ENCODE measurements around the gene GRWD1. TPM values are rescaled to one million over a fixed set of nuclear protein-coding genes. Genes with fewer than 3 reads are reported as not detected.

Gene GRWD1
- total and polyA plus RNA-seq, 2 of the 13 experiments (the other 11 are each of a cell fraction or from before 2014, with no cell fraction given) = 10.8 to 46.6 TPM

DNA sequence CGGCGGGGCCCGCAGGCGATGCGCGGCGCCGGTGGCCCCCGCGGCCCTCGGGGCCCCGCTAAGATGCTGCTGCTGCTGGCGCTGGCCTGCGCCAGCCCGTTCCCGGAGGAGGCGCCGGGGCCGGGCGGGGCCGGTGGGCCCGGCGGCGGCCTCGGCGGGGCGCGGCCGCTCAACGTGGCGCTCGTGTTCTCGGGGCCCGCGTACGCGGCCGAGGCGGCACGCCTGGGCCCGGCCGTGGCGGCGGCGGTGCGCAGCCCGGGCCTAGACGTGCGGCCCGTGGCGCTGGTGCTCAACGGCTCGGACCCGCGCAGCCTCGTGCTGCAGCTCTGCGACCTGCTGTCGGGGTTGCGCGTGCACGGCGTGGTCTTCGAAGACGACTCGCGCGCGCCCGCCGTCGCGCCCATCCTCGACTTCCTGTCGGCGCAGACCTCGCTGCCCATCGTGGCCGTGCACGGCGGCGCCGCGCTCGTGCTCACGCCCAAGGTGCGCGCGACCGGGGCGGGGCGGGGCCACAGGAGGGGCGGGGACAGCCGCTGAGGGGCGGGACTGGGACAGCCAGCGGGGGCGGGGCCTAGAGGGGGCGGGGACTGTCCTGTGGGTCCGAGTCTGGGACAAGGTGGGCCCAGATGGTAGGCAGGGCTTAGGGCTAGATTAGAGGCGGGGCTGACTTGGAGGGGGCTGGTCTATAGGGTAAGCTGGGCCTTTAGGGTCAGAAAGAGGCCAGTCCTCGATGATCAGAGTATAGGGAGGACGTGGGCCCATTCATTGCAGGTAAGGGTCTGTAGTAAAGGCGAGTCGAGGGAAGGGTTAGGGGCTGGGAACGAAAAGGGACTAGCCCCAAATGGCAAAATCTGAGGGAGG, 47.2 kb upstream of the GRWD1 start (continued):
- TF ChIP-seq MYC (CRISPR knock-in tag; IDR thresholded peaks at IDR 0.05; ENCODE audit: borderline replicate concordance) = peak; percentile 63; the same call in 1 of the 2 replicates

DNA sequence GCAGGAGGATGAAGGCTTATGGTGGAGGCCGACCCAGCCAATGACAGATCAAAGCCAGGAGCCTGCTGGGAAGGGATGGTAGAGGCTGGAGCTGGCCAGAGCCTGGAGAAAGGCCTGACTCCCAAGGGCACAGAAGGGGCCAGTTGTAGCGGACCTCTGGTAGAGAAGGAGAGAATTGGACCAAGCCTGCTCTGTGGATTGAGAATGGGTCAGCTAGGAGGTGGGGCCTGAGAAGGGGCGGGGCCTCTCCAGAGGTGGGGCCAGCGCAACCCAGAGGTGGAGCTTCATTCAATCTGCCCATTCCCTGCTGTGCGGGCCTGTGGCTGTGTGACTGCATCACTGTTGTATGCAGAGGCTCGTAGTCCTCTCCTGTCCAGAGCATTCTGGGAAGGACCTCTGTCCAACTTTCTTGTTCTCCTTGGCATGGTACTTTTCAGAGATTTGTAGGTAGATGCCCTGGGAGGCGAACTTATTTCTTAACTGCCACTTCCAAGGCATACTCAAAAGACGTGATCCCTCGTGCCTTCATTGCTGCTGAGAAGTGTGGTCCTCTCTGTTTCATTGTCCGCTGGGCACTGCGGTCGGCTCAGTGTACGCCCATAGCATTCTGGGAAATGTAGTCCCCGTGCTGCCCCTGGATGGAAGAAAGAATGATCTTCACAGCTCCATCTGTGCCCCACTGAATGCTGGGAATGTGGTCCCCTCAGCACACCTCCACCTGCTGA, 45.6 kb upstream of the GRWD1 start:
- Histone ChIP-seq H3K27me3 (ENCODE audit: control insufficient read depth in 1 of 2, insufficient read depth in 2 of 2, low read length in 2 of 2) (peaks cover 1 to 27% of the 10 kb centered on the region in 2 experiments; a peak in 4 of 5 replicates), H4K20me1 (ENCODE audit: insufficient read depth, low read length) (no peaks in the 10 kb centered on the region), H3K4me3 (replicated peaks in 1 of 3; ENCODE audit: insufficient read depth in 1 of 3, low read depth in 2 of 3, low read length in 3 of 3) (peak overlapping the region; percentile 5 to 61 (median 41); a peak in 5 of 6 replicates), H3K9ac (ENCODE audit: insufficient read depth, low read depth, low read length) (peak overlapping the region; percentile 50), H3K36me3 (replicated peaks in 1 of 2; ENCODE audit: control insufficient read depth in 1 of 2, insufficient read depth in 2 of 2, low read length in 2 of 2) (no peaks in the 10 kb centered on the region), H3K79me2 (ENCODE audit: insufficient read depth, low read length) (no peaks in the 10 kb centered on the region), H2AFZ (ENCODE audit: low read length) (peak overlapping the region; percentile 98), H3K9me3 (ENCODE audit: low read length) (no peaks in the 10 kb centered on the region), H3K4me1 (ENCODE audit: insufficient read depth, low read length) (peaks cover 47% of the 10 kb centered on the region), H3K4me2 (ENCODE audit: low read depth, low read length) (peak overlapping the region; percentile 91), H3K27ac (ENCODE audit: extremely low read length, insufficient read depth, low read length) (peak overlapping the region; percentile 31)
- FAIRE-seq (peak; percentile 82), ATAC-seq (peak; percentile 79), DNase-seq (ENCODE audit: low spot score) (peak; percentile 50)
- intact Hi-C loops (cut with micrococcal nuclease; ENCODE audit: unreplicated experiment) (no loop called here), in situ Hi-C loops (cut with HindIII; ENCODE audit: extremely low pct_ligation_motif_present, low pct_unique_long_range_greater_than_20kb) (no loop called here)
- POLR2A ChIA-PET = interaction anchor here (0.5 to 1.4 kb wide), 6 partner anchors 9 to 46 kb away, joined by 3 to 8 read pairs (median 4); partner anchors contain the start of genes KDELR1, SYNGR4 and TMEM143
- 13% methylated on average over 12 of the region's 14 CpGs for WGBS (ENCODE audit: low lambda C conversion rate)
- BruUV-seq (replicated peaks) = no TSS peak
- CTCF ChIA-PET (ENCODE audit: low intra/inter-chr PET ratio, low total read pairs) = no interaction called here
- TF ChIP-seq RNF2 (conservative IDR thresholded peaks at IDR 0.05; ENCODE audit: low read depth) (no peak), GABPB1 (CRISPR knock-in tag; IDR thresholded peaks at IDR 0.05) (peak; percentile 50; the same call in 1 of the 2 replicates), SUZ12 (IDR thresholded peaks at IDR 0.05; ENCODE audit: low read depth, low read length) (peak; percentile 52; the same call in 1 of the 2 replicates), POLR2G (IDR thresholded peaks at IDR 0.05; ENCODE audit: low read depth, low read length) (peak; percentile 60), TBX2 (CRISPR knock-in tag; IDR thresholded peaks at IDR 0.05; ENCODE audit: borderline replicate concordance) (no peak), ERF (CRISPR knock-in tag; IDR thresholded peaks at IDR 0.05) (peak; percentile 51; the same call in 1 of the 2 replicates), ZNF614 (CRISPR knock-in tag; IDR thresholded peaks at IDR 0.05; ENCODE audit: borderline replicate concordance) (peak; percentile 58; the same call in 1 of the 2 replicates), ZNF136 (CRISPR knock-in tag; IDR thresholded peaks at IDR 0.05; ENCODE audit: low read depth) (no peak), FOXK2 (IDR thresholded peaks at IDR 0.05) (no peak)
- TF ChIP-seq, protein P1, sequence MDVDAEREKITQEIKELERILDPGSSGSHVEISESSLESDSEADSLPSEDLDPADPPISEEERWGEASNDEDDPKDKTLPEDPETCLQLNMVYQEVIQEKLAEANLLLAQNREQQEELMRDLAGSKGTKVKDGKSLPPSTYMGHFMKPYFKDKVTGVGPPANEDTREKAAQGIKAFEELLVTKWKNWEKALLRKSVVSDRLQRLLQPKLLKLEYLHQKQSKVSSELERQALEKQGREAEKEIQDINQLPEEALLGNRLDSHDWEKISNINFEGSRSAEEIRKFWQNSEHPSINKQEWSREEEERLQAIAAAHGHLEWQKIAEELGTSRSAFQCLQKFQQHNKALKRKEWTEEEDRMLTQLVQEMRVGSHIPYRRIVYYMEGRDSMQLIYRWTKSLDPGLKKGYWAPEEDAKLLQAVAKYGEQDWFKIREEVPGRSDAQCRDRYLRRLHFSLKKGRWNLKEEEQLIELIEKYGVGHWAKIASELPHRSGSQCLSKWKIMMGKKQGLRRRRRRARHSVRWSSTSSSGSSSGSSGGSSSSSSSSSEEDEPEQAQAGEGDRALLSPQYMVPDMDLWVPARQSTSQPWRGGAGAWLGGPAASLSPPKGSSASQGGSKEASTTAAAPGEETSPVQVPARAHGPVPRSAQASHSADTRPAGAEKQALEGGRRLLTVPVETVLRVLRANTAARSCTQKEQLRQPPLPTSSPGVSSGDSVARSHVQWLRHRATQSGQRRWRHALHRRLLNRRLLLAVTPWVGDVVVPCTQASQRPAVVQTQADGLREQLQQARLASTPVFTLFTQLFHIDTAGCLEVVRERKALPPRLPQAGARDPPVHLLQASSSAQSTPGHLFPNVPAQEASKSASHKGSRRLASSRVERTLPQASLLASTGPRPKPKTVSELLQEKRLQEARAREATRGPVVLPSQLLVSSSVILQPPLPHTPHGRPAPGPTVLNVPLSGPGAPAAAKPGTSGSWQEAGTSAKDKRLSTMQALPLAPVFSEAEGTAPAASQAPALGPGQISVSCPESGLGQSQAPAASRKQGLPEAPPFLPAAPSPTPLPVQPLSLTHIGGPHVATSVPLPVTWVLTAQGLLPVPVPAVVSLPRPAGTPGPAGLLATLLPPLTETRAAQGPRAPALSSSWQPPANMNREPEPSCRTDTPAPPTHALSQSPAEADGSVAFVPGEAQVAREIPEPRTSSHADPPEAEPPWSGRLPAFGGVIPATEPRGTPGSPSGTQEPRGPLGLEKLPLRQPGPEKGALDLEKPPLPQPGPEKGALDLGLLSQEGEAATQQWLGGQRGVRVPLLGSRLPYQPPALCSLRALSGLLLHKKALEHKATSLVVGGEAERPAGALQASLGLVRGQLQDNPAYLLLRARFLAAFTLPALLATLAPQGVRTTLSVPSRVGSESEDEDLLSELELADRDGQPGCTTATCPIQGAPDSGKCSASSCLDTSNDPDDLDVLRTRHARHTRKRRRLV (CRISPR knock-in tag; IDR thresholded peaks at IDR 0.05) = peak; percentile 95
- TF ChIP-seq, protein P2, sequence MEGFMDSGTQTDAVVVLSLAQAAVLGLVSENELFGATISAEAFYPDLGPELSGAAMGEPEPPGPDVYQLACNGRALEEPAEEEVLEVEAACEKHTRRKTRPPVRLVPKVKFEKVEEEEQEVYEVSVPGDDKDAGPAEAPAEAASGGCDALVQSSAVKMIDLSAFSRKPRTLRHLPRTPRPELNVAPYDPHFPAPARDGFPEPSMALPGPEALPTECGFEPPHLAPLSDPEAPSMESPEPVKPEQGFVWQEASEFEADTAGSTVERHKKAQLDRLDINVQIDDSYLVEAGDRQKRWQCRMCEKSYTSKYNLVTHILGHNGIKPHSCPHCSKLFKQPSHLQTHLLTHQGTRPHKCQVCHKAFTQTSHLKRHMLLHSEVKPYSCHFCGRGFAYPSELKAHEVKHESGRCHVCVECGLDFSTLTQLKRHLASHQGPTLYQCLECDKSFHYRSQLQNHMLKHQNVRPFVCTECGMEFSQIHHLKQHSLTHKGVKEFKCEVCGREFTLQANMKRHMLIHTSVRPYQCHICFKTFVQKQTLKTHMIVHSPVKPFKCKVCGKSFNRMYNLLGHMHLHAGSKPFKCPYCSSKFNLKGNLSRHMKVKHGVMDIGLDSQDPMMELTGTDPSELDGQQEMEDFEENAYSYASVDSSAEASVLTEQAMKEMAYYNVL (CRISPR knock-in tag; IDR thresholded peaks at IDR 0.05; ENCODE audit: borderline replicate concordance) = 0 out of 2 replicates have a peak, but pooled peaks have one; percentile 36

Data from HepG2 (cell line).